IgD-negative memory B cell (primary cell): Measurements from ENCODE around the gene MAGEH1. TPM values are rescaled to one million over a fixed set of nuclear protein-coding genes. Genes with fewer than 3 reads are reported as not detected.
A peak's percentile ranks its signal among the peaks of the same experiment; 100 is the strongest.
"Not testable (repeated sequence)": the region's sequence is repeated elsewhere in the genome, so short reads cannot be mapped to it uniquely, and the experiment has no call there.

Source experiments
- H3K27ac Mint-ChIP-seq, 3 donors: one replicate each; pipeline ENCODE4 v1.8.0; 2020 to 2022; ENCODE audit warnings: mild to moderate bottlenecking in 3 of 3, mixed read lengths in 3 of 3, moderate library complexity in 1 of 3
- H3K27me3 Mint-ChIP-seq: one replicate; pipeline ENCODE4 v1.8.0; 2021; ENCODE audit warnings: mixed read lengths
- H3K36me3 Mint-ChIP-seq: one replicate; pipeline ENCODE4 v1.8.0; 2020; ENCODE audit warnings: mild to moderate bottlenecking, mixed read lengths
- H3K4me1 Mint-ChIP-seq, 3 donors: one replicate each; pipeline ENCODE4 v1.8.0; 2020 to 2022; ENCODE audit warnings: mixed read lengths in 3 of 3, mild to moderate bottlenecking in 1 of 3
- H3K4me3 Mint-ChIP-seq, 4 donors: one replicate each; pipeline ENCODE4 v1.8.0; 2020 to 2022; ENCODE audit warnings: mild to moderate bottlenecking in 4 of 4, mixed read lengths in 4 of 4, moderate library complexity in 3 of 4
- H3K9me3 Mint-ChIP-seq, 3 donors: one replicate each; pipeline ENCODE4 v1.8.0; 2020 to 2021; ENCODE audit warnings: mixed read lengths in 3 of 3, mild to moderate bottlenecking in 1 of 3
- polyA plus RNA-seq: library from polyadenylated mRNA; unstranded; fragments of 300-500 nt; fragmentation: Illumina TruSeq; gene quantifications from one replicate; pipeline ENCODE4 v1.2.3, GENCODE V29; 2021

Gene MAGEH1, protein sequence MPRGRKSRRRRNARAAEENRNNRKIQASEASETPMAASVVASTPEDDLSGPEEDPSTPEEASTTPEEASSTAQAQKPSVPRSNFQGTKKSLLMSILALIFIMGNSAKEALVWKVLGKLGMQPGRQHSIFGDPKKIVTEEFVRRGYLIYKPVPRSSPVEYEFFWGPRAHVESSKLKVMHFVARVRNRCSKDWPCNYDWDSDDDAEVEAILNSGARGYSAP
- polyA plus RNA-seq, result 18.2 TPM

DNA sequence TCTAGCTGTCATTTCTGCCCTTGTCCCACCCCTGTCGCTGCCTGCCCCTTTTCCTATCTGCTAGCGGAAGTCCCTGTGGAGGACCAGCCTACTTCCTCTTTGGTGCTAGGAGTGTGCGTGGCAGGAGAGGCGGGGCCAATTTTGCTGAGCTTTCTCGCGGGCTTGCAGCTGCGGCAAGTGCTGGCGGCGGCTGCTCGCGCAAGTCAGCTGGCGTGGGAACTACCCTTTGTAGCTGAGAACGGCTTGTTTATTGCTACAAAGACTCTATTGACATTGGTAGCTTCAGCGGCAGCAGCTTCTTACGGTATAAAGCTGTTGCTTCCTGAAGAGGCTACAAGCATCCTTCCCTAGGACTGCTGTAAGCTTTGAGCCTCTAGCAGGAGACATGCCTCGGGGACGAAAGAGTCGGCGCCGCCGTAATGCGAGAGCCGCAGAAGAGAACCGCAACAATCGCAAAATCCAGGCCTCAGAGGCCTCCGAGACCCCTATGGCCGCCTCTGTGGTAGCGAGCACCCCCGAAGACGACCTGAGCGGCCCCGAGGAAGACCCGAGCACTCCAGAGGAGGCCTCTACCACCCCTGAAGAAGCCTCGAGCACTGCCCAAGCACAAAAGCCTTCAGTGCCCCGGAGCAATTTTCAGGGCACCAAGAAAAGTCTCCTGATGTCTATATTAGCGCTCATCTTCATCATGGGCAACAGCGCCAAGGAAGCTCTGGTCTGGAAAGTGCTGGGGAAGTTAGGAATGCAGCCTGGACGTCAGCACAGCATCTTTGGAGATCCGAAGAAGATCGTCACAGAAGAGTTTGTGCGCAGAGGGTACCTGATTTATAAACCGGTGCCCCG is at the start of gene MAGEH1:
TSS of gene MAGEH1 (plus strand) at position 138 of the 843 bp plus-strand sequence. CDS start at position 386, 248 bp downstream.
- Mint-ChIP-seq H3K27ac (peak within 1 kb of the TSS; percentile 88 to 90 (median 89)), H3K9me3 (no peaks in the 10 kb centered on the region), H3K4me1 (peaks cover 6 to 9% (median 7%) of the 10 kb centered on the region in 3 donors), H3K36me3 (no peaks in the 10 kb centered on the region), H3K4me3 (peak within 1 kb of the TSS; percentile 91 to 95 (median 95)), H3K27me3 (no peaks in the 10 kb centered on the region)

DNA sequence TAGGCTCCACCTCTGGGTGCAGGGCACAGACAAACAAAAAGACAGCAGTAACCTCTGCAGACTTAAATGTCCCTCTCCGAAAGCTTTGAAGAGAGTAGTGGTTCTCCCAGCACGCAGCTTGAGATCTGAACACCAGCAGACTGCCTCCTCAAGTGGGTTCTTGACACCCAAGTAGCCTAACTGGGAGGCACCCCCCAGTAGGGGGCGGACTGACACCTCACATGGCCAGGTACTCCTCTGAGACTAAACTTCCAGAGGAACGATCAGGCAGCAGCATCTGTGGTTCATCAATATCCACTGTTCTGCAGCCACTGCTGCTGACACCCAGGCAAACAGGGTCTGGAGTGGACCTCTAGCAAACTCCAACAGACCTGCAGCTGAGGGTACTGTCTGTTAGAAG is 24.8 kb upstream of the MAGEH1 start:
- H3K4me1 Mint-ChIP-seq, H3K27me3 Mint-ChIP-seq, H3K9me3 Mint-ChIP-seq, H3K27ac Mint-ChIP-seq, H3K4me3 Mint-ChIP-seq, H3K36me3 Mint-ChIP-seq: not testable (repeated sequence)

DNA sequence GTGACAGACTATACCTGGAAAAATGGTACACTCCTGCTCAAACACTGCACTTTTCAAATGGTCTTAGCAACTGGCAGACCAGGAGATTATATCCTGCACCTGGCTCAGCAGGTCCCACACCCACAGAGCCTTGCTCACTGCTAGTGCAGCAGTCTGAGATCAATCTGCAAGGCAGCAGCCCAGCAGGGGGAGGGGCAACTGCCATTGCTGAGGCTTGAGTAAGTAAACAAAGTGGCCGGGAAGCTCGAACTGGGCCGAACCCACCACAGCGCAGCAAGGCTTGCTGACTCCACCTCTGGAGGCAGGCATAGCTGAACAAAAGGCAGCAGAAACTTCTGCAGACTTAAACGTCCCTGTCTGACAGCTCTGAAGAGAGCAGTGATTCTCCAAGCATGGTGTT is 8.5 kb upstream of the MAGEH1 start:
- H3K27ac Mint-ChIP-seq, H3K9me3 Mint-ChIP-seq, H3K36me3 Mint-ChIP-seq, H3K4me3 Mint-ChIP-seq, H3K4me1 Mint-ChIP-seq: not testable (repeated sequence)
- peaks cover 13% of the 10 kb centered on the region for H3K27me3 Mint-ChIP-seq

DNA sequence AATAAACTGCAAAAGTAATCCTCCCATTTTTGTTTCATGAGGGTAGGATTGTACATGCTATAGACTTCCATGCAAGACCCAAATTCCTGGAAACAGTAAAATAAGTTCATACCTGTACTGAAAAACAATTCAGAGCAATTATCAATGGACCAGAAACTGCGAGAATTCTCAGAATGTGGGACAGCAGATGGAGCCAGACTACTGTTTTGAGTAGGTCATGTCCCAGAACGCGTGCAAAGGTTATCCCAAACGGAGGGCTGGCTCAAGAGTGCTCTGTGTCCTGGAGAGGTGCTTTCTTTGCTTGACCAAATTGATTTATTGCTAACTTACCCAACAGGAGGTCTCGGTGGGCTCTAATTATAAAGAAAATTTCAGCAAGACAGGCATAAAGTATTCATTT is 1.7 kb upstream of the MAGEH1 start:
- Mint-ChIP-seq H3K36me3 (no peaks in the 10 kb centered on the region), H3K27ac (no peak overlapping the region), H3K27me3 (peaks cover under 1% of the 10 kb centered on the region), H3K4me3 (peak overlapping the region in 1 of 4 donors; percentile 75), H3K9me3 (no peaks in the 10 kb centered on the region), H3K4me1 (peaks cover 6 to 9% (median 7%) of the 10 kb centered on the region in 3 donors)

DNA sequence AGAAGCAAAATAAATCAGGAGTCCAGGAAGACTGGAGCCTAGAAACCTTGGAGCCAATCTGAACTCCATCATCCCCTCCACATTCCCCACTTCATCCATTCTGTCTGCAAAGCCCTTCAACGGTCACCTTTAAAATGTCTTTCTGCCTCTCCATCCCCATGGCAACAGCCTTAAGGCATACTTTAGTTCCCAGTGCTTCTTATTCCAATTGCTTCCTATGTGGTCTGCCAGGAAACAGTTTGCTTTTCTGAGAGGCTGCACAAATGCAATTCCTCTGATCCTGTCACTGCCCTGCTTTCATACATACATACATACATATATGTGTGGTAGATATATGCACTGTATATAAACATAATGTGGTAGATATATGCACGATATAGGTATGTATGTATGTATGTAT is 786 bp upstream of the MAGEH1 start:
- Mint-ChIP-seq H3K36me3 (no peaks in the 10 kb centered on the region), H3K4me3 (peak overlapping the region; percentile 91 to 95 (median 95)), H3K4me1 (peaks cover 6 to 9% (median 7%) of the 10 kb centered on the region in 3 donors), H3K27ac (peak overlapping the region; percentile 33 to 89 (median 88)), H3K27me3 (no peaks in the 10 kb centered on the region), H3K9me3 (no peaks in the 10 kb centered on the region)

DNA sequence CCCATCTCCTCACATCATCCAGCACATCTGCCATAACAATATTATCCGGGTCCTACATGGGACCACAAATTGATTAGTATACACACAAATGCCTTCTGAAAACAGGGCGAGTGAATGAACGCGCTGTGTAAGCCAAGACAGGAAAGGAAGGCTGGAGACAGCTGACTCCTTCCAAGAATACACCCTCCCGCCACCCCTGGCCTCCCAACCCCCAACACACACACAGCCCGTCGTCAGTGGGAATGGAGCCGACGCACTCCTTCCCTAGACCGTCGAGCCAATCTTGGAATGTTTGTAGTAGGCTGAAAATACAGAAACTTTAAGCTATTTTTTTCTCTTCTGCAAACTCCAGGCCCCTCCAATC is 319 bp upstream of the MAGEH1 start:
- Mint-ChIP-seq H3K4me1 (peaks cover 6 to 9% (median 7%) of the 10 kb centered on the region in 3 donors), H3K36me3 (no peaks in the 10 kb centered on the region), H3K9me3 (no peaks in the 10 kb centered on the region), H3K4me3 (peak overlapping the region; percentile 91 to 95 (median 95)), H3K27ac (peak overlapping the region; percentile 88 to 90 (median 89)), H3K27me3 (no peaks in the 10 kb centered on the region)

DNA sequence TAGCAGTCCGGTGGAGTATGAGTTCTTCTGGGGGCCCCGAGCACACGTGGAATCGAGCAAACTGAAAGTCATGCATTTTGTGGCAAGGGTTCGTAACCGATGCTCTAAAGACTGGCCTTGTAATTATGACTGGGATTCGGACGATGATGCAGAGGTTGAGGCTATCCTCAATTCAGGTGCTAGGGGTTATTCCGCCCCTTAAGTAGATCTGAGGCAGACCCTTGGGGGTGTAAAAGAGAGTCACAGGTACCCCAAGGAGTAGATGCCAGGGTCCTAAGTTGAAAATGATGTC is 852 bp downstream of the MAGEH1 start:
- H3K27me3 Mint-ChIP-seq, result no peaks in the 10 kb centered on the region
- H3K27ac Mint-ChIP-seq, result peak overlapping the region; percentile 88 to 90 (median 89)
- H3K36me3 Mint-ChIP-seq, result no peaks in the 10 kb centered on the region
- no peaks in the 10 kb centered on the region for H3K9me3 Mint-ChIP-seq
- peaks cover 6 to 9% (median 7%) of the 10 kb centered on the region in 3 donors for H3K4me1 Mint-ChIP-seq
- peak overlapping the region; percentile 91 to 95 (median 95) for H3K4me3 Mint-ChIP-seq

DNA sequence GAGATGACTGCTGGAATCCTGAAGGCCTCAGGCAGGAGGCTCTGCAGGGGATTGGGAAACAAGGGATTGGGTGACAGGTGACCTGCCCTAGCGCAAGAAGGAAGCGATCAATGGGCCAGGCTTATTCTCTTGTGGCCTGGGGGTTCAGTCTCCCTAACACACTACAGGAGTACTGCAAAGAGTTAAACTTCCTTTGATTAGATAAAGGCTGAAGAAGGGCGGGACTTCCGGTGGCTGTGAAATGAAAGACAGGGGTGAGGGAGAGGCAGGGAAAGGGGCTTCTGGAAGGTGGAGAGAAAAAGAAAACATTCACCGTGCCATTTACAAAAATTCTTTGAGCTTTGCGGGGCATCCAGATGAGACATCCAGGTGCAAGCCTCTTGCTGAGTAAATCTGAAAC is 3.8 kb downstream of the MAGEH1 start:
- H3K4me3 Mint-ChIP-seq, H3K4me1 Mint-ChIP-seq, H3K9me3 Mint-ChIP-seq, H3K36me3 Mint-ChIP-seq, H3K27ac Mint-ChIP-seq, H3K27me3 Mint-ChIP-seq: not testable (repeated sequence)

DNA sequence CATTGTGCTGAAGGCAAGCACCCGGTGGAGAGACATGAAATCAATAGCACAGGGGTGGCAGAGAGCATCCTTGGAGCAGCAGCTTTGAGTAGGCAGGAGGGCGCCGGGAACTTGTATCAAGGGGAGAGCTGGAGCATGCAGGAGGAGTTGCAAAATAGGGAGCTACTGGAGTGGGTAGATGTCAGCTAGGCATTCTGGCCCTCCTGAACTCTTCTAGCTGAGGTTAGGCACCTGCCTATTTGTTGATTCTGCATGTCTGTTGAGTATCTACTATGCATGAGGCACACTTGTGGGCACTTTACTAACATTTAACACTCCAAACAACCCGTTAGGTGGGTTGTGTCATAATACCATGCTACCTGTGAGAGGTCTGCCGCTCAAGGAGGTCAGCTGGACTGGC is 7.5 kb downstream of the MAGEH1 start:
- H3K4me3 Mint-ChIP-seq, H3K4me1 Mint-ChIP-seq, H3K27me3 Mint-ChIP-seq, H3K36me3 Mint-ChIP-seq, H3K9me3 Mint-ChIP-seq, H3K27ac Mint-ChIP-seq: not testable (repeated sequence)

DNA sequence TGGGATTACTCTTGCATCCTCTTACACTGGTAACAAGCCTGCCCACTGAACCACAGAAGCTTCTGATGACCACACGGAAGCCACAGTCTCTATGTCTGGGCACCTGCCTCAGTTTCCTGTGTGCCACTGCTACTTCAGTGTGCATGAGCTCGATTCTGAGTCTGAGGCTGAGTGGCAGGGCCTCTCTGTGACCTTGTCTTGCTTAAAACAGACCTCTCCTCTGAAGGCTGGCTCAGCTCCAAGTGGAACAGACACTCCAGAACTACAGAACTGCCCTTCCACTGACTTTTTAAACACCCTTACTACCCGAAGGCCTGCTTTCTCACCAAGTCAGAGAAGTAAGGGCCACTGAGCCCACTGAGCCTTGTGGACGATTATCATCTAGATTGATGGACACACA is 8.0 kb downstream of the MAGEH1 start:
- not testable (repeated sequence) for H3K27ac Mint-ChIP-seq, H3K9me3 Mint-ChIP-seq, H3K27me3 Mint-ChIP-seq, H3K36me3 Mint-ChIP-seq, H3K4me3 Mint-ChIP-seq, H3K4me1 Mint-ChIP-seq

DNA sequence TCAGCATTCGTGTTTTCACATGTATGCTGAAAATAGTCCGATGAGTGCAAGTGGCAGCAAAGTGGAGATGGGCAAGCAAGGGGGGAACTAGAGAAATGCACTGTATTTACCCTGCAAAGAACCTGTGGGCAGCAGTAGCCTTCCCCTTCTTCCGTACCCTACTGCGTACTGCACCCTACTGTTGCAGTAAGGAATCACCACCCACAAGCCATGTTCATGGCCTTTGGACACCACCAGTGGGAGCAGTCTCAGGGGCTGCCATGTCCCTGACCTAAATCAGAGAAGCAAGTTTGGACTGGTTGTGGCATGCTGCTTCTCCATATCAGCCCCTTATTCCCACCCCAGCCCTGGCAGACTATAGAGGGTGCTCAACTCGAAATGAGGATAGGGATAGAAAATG is 12.1 kb downstream of the MAGEH1 start:
- not testable (repeated sequence) for H3K9me3 Mint-ChIP-seq, H3K27me3 Mint-ChIP-seq, H3K36me3 Mint-ChIP-seq, H3K27ac Mint-ChIP-seq, H3K4me1 Mint-ChIP-seq, H3K4me3 Mint-ChIP-seq

DNA sequence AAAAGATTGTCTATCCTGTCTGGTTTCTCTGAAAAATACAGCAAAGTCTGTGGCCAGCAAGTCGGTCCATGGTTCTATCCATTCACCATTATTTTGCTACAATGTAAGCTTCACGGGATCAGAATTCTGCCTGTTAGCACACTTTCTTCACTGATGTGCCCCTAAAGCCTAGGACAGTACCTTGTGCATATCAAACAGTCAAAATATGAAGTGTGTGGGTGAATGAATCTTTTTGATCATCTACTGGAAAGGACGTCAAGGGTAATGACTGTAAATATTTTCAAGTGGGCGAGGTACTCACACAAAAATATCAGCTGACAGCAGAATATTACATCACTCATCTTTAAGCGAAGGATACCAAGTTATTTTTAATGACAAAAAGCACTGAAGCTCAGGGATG is 13.2 kb downstream of the MAGEH1 start:
- H3K27ac Mint-ChIP-seq, H3K9me3 Mint-ChIP-seq, H3K4me1 Mint-ChIP-seq, H3K36me3 Mint-ChIP-seq, H3K4me3 Mint-ChIP-seq, H3K27me3 Mint-ChIP-seq: not testable (repeated sequence)

DNA sequence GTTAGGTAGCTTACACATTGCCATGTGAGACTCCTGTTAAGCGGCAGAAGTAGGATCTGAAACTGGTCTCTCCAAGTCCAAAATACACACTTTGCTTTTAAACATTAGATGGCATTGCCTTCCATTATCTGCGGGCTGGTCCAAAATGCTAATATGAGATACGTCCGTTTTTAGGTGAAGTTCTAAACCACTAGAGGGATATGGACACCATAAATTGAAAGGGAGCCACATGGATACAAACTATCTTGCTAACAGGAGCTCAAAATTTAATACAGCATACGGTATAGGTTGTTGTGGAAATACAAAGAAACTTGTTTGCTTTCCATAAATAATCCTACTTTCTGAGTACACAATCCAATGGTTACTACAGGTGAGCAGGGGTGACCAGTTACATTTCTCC is 13.9 kb downstream of the MAGEH1 start:
- H3K4me1 Mint-ChIP-seq, H3K27me3 Mint-ChIP-seq, H3K9me3 Mint-ChIP-seq, H3K36me3 Mint-ChIP-seq, H3K27ac Mint-ChIP-seq, H3K4me3 Mint-ChIP-seq: not testable (repeated sequence)

DNA sequence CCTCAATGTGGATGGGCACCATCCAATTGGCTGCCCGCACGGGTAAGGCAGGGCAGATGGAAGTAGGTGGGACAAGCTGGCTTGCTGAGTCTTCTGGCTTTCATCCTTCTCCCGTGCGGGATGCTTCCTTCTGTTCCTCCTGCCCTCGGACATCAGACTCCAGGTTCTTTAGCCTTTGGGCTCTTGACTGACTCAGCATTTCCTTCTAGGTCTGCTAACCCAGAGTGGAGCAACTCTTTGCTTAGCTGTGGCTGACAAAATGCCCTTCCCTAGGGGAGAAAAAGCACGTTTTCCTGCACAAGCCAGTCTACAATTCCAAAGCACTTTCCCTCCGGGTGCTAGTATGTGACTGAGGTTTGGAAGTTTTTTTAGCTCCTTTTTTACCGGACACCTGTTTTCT is 28.0 kb downstream of the MAGEH1 start:
- H3K27ac Mint-ChIP-seq, H3K36me3 Mint-ChIP-seq, H3K9me3 Mint-ChIP-seq, H3K27me3 Mint-ChIP-seq, H3K4me3 Mint-ChIP-seq, H3K4me1 Mint-ChIP-seq: not testable (repeated sequence)

DNA sequence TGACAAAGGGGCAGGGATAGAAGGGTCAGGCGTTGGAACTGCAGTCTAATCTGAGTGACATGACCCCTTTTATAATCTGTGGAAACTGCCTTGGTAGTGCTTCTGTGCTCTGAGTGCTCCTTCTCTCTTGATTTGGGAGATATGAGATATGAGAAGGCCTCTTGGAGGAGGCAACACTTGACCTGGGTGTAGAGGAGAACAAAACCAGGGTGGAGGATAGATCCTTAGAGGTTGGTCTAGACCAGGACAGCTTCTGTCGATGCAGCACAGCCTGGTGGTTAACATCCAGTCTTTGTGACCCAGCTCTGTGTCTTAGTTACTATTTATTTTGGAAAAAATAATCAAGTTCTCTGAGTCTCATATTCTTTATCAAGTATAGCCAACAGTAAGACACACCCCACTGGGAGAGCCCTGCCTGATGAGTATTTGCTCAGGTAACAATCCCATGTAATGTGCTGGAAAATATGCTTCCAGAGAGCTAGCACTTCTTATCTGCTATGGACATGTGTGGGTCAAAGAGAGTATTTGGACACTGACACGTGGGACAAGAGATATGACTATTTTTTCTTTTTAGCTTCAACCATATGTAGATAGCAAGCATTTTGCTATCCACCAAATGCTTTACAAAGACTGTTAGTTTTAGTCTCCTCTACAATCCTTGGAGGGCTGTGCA is 28.6 kb downstream of the MAGEH1 start:
- no peaks in the 10 kb centered on the region for H3K36me3 Mint-ChIP-seq
- H3K9me3 Mint-ChIP-seq, result no peaks in the 10 kb centered on the region
- H3K4me3 Mint-ChIP-seq, result no peak overlapping the region
- H3K27me3 Mint-ChIP-seq, result no peaks in the 10 kb centered on the region
- H3K4me1 Mint-ChIP-seq, result no peaks in the 10 kb centered on the region
- H3K27ac Mint-ChIP-seq, result no peak overlapping the region

DNA sequence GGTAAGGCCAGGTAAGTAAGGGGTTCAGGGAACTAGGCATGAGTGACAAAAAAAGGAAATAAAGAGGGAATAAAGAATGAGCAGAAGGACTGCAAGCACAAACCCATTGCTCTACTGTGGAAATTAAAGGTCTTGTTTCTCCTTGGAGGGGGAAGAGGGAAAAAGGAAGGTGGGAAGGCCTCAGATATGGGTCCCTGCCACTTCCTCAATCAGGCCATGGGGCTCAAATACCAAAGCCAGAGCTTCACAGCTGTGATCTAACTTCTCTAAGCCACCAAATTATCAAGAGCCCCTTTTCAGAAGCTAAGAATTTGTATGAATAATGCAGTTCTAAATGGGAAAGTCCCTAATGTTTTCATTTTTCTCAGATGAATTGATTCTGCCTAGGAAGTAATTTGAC is 33.0 kb downstream of the MAGEH1 start:
- H3K27ac Mint-ChIP-seq, result no peak overlapping the region
- H3K36me3 Mint-ChIP-seq, result no peaks in the 10 kb centered on the region
- peaks cover 3 to 5% (median 4%) of the 10 kb centered on the region in 3 donors for H3K4me1 Mint-ChIP-seq
- peaks cover 3% of the 10 kb centered on the region for H3K27me3 Mint-ChIP-seq
- peak overlapping the region in 1 of 4 donors; percentile 18 for H3K4me3 Mint-ChIP-seq
- H3K9me3 Mint-ChIP-seq, result no peaks in the 10 kb centered on the region
